Right lobe of liver (tissue), 6 donors: ENCODE measurements around the gene ASPRV1. TPM values are rescaled to one million over a fixed set of nuclear protein-coding genes. Genes with fewer than 3 reads are reported as not detected.

ENCODE experiments used
- ATAC-seq, 4 donors: fragments of 200-7000 bp; cut with Tn5 transposase; one replicate each; pipeline ENCODE4 v1.9.1; 2020; ENCODE audit warnings: mild to moderate bottlenecking in 4 of 4, moderate library complexity in 4 of 4
- DNase-seq, 3 donors: peaks; one replicate each; pipeline ENCODE4 v3.0.0-alpha.2; 2020
- H3K27ac ChIP-seq, 3 donors: fragments of 200-600 bp; one replicate each; pipeline ENCODE4 v1.8.0; 2022
- H3K27me3 ChIP-seq, 2 donors: fragments of 200-600 bp; one replicate each; pipeline ENCODE4 v1.8.0; 2022
- H3K36me3 ChIP-seq, 4 donors: fragments of 200-600 bp; sonication (generic) in 1 of 4; one replicate each; pipeline versions ENCODE4 v1.5.1 to v1.8.0; 2017 to 2022; ENCODE audit warnings: control low read depth in 1 of 4
- H3K4me1 ChIP-seq, 4 donors: fragments of 200-600 bp; sonication (generic) in 1 of 4; one replicate each; pipeline versions ENCODE4 v1.5.1 to v1.8.0; 2017 to 2022; ENCODE audit warnings: control low read depth in 1 of 4
- H3K4me3 ChIP-seq, 3 donors: fragments of 200-600 bp; one replicate each; pipeline ENCODE4 v1.8.0; 2022
- H3K9me3 ChIP-seq, 4 donors: fragments of 200-600 bp; sonication (generic) in 1 of 4; one replicate each; pipeline versions ENCODE4 v1.5.1 to v1.8.0; 2017 to 2022; ENCODE audit warnings: control low read depth in 1 of 4
- CTCF ChIP-seq, 4 donors: fragments of 200-600 bp in 3 of 4; fragments of 450-650 bp in 1 of 4; IDR thresholded peaks; one replicate each; pipeline versions ENCODE4 v1.5.1 to v1.8.0; 2016 to 2022; ENCODE audit warnings: antibody characterized with exemption in 4 of 4, mild to moderate bottlenecking in 2 of 4
- POLR2A ChIP-seq: fragments of 450-650 bp; IDR thresholded peaks from one replicate; pipeline ENCODE4 v1.6.1; 2017; ENCODE audit warnings: antibody characterized with exemption, mild to moderate bottlenecking
- WGBS: methylation state at CpG from one replicate; pipeline ENCODE4 v1.1.6; 2018; ENCODE audit warnings: low coverage, low lambda C conversion rate; ENCODE audit not compliant: insufficient coverage; ENCODE audit errors: missing lambda C conversion rate; 5-methylcytosine and 5-hydroxymethylcytosine counted together
- intact Hi-C, 2 donors: fragments of 100-400 bp; cut with DNase I; formaldehyde crosslinking; loops; one replicate each; pipeline versions ENCODE4 v1.11.2 to v1.14.1; 2022
- total RNA-seq, 6 experiments: library from RNA; depleted of rRNA in 2 of 6; stranded (reverse); fragments of >200 nt in 2 of 6; fragmentation: NEBNext Ultra II Directional in 3 of 6; extraction: Animal tissue kit (Norgen Biotek cat#: 25700) in 3 of 6; gene quantifications; one replicate each; pipeline versions ENCODE4 v1.1.0 to v1.2.4, GENCODE V29; 2016 to 2023
- donor health status: DM: no; HTN: yes; CAD: no.
- donor health status: DM: no; HTN: no; CAD: no.
- donor health status: DM: no; HTN: no; CAD: no.
- donor health status: DM: no; HTN: yes; CAD: no.
- donor health status: DM: no; HTN: yes; CAD: no.

The ASPRV1 gene
- total RNA-seq, 6 experiments from 2014 or later: 0.31 to 0.98 (median 0.59) TPM

GRCh38 chr2:69959425-69959824 is 2.0 kb downstream of the ASPRV1 start:
- intact Hi-C loops: no loop called here
- TF ChIP-seq CTCF (IDR thresholded peaks at IDR 0.05): no peak
- no peak for TF ChIP-seq POLR2A
- WGBS: 85% methylated on average over 5 of the region's 5 CpGs

GRCh38 chr2:69958480-69958879 is 3.0 kb downstream of the ASPRV1 start:
- intact Hi-C loops: no loop called here
- no peaks in the 10 kb centered on the region for H3K36me3 ChIP-seq
- H3K4me3 ChIP-seq: no peak overlapping the region
- no peaks in the 10 kb centered on the region for H3K9me3 ChIP-seq
- peak in 1 of 3 donors; percentile 43 for DNase-seq
- WGBS: 94% methylated on average over 2 of the region's 6 CpGs
- H3K4me1 ChIP-seq: no peaks in the 10 kb centered on the region
- no peak for ATAC-seq
- no peaks in the 10 kb centered on the region for H3K27me3 ChIP-seq
- H3K27ac ChIP-seq: no peak overlapping the region
- no peak for TF ChIP-seq CTCF (IDR thresholded peaks at IDR 0.05)
- TF ChIP-seq POLR2A: no peak

More at GRCh38 chr2:69959425-69959824, 2.0 kb downstream of the ASPRV1 start:
- no peak overlapping the region for H3K27ac ChIP-seq
- ATAC-seq (no peak), DNase-seq (peak in 1 of 3 donors; percentile 42)
- no peaks in the 10 kb centered on the region for H3K36me3 ChIP-seq
- no peaks in the 10 kb centered on the region for H3K4me1 ChIP-seq
- no peaks in the 10 kb centered on the region for H3K9me3 ChIP-seq
- H3K27me3 ChIP-seq: no peaks in the 10 kb centered on the region
- no peak overlapping the region for H3K4me3 ChIP-seq

- no peaks in the 10 kb centered on the region for H3K4me1 ChIP-seq
- no peaks in the 10 kb centered on the region for H3K9me3 ChIP-seq
- H3K27me3 ChIP-seq: no peaks in the 10 kb centered on the region
- ATAC-seq: no peak
- H3K36me3 ChIP-seq: no peaks in the 10 kb centered on the region
- DNase-seq: no peak
- no peak for TF ChIP-seq POLR2A
- TF ChIP-seq CTCF (IDR thresholded peaks at IDR 0.05): no peak
- WGBS: 71% methylated on average over 4 of the region's 8 CpGs
- H3K27ac ChIP-seq: no peak overlapping the region
- H3K4me3 ChIP-seq: no peak overlapping the region
- intact Hi-C loops: no loop called here
Measured at GRCh38 chr2:69957965-69958364, 3.5 kb downstream of the ASPRV1 start.

GRCh38 chr2:69956475-69956979 is 4.9 kb downstream of the ASPRV1 start:
- Histone ChIP-seq H3K9me3 (no peaks in the 10 kb centered on the region), H3K27ac (no peak overlapping the region), H3K36me3 (no peaks in the 10 kb centered on the region), H3K27me3 (no peaks in the 10 kb centered on the region), H3K4me1 (no peaks in the 10 kb centered on the region), H3K4me3 (no peak overlapping the region)
- no peak for DNase-seq
- ATAC-seq: no peak
- TF ChIP-seq POLR2A (no peak), CTCF (IDR thresholded peaks at IDR 0.05) (no peak)
- intact Hi-C loops: no loop called here
- WGBS: 82% methylated on average over 6 of the region's 6 CpGs

- no peak overlapping the region for H3K27ac ChIP-seq
- intact Hi-C loops: no loop called here
Measured at GRCh38 chr2:69955029-69955428, 6.4 kb downstream of the ASPRV1 start.

More at GRCh38 chr2:69955029-69955428, 6.4 kb downstream of the ASPRV1 start:
- Histone ChIP-seq H3K27me3 (no peaks in the 10 kb centered on the region), H3K4me1 (no peaks in the 10 kb centered on the region), H3K4me3 (no peak overlapping the region), H3K36me3 (no peaks in the 10 kb centered on the region), H3K9me3 (no peaks in the 10 kb centered on the region)
- 72% methylated on average over 4 of the region's 11 CpGs for WGBS
- peak in 2 of 4 donors; percentile 14 to 31 for ATAC-seq
- no peak for DNase-seq
- TF ChIP-seq POLR2A: no peak
- TF ChIP-seq CTCF (IDR thresholded peaks at IDR 0.05): no peak
